NCI-H1694 treated with DMSO at 0.1 percent for 48 hours (cell line): Measurements from ENCODE around the gene FOXF2.

ENCODE experiments used
- DNase-seq: peaks from one replicate; lab custom pipeline; 2025; lab: John Stamatoyannopoulos, UW

Gene FOXF2

GRCh38 chr6:1391800-1392309, 2.5 kb downstream of the FOXF2 start:
- no peak for DNase-seq

- no peak for DNase-seq
These were observed 3.7 kb downstream of the FOXF2 start for GRCh38 chr6:1392813-1393640.

GRCh38 chr6:1393641-1394283, 4.4 kb downstream of the FOXF2 start:
- DNase-seq: no peak

- no peak for DNase-seq
These were observed 5.4 kb downstream of the FOXF2 start for GRCh38 chr6:1394514-1395463.

- DNase-seq: no peak
These were observed 6.1 kb downstream of the FOXF2 start for GRCh38 chr6:1395506-1395905.

- no peak for DNase-seq
These were observed 6.8 kb downstream of the FOXF2 start for GRCh38 chr6:1395941-1396908.

- peak; percentile 16 for DNase-seq
These were observed 7.8 kb downstream of the FOXF2 start for GRCh38 chr6:1396952-1397868.

- DNase-seq: no peak
These were observed 9.9 kb downstream of the FOXF2 start for GRCh38 chr6:1399085-1399780.

- no peak for DNase-seq
These were observed 10.9 kb downstream of the FOXF2 start for GRCh38 chr6:1400126-1400850.

- no peak for DNase-seq
These were observed 13.0 kb downstream of the FOXF2 start for GRCh38 chr6:1402369-1402768.

- no peak for DNase-seq
These were observed 13.5 kb downstream of the FOXF2 start for GRCh38 chr6:1402868-1403267.

- DNase-seq: no peak
These were observed 14.7 kb downstream of the FOXF2 start for GRCh38 chr6:1403851-1404712.

GRCh38 chr6:1404713-1405098, 15.3 kb downstream of the FOXF2 start:
- no peak for DNase-seq

- DNase-seq: no peak
These were observed 15.8 kb downstream of the FOXF2 start for GRCh38 chr6:1405221-1405620.

GRCh38 chr6:1406306-1407072, 17.1 kb downstream of the FOXF2 start:
- DNase-seq: no peak

- no peak for DNase-seq
These were observed 18.2 kb downstream of the FOXF2 start for GRCh38 chr6:1407499-1407990.
